HG02973 (cell line): Measurements from ENCODE around the gene SMYD3.
A peak's percentile ranks its signal among the peaks of the same experiment; 100 is the strongest.
"Not testable (repeated sequence)": the region's sequence is repeated elsewhere in the genome, so short reads cannot be mapped to it uniquely, and the experiment has no call there.

Experiments used
- ATAC-seq: cut with Tn5 transposase; IDR thresholded peaks from one replicate; pipeline ENCODE4 v1.9.1; 2021; ENCODE audit warnings: moderate library complexity; ENCODE audit not compliant: unreplicated experiment

The SMYD3 gene

DNA sequence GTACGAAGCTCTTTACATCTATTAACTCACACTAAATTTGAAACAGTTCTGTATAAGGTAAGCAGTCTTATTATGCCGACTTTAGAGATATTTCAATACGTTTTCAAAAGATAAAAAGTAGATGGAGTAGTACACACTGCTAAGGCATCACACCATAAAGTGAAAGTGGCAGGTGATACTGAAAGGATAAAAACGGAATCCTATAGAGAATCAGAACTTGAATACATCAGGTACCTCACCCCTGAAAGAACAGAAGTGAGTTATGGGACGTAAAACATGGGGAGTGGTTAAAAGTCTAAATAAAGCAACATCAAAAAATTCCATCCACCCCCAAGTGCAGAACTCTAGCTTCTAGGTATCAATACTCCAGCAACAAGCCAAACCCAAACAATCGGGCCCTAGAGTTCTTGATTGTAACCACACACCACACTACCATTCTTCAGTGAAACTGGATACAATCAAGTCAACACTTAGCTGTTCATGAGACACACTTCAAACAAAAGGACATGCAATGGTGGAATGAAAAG is 142.6 kb downstream of the SMYD3 start:
- ATAC-seq, result peak; percentile 95

DNA sequence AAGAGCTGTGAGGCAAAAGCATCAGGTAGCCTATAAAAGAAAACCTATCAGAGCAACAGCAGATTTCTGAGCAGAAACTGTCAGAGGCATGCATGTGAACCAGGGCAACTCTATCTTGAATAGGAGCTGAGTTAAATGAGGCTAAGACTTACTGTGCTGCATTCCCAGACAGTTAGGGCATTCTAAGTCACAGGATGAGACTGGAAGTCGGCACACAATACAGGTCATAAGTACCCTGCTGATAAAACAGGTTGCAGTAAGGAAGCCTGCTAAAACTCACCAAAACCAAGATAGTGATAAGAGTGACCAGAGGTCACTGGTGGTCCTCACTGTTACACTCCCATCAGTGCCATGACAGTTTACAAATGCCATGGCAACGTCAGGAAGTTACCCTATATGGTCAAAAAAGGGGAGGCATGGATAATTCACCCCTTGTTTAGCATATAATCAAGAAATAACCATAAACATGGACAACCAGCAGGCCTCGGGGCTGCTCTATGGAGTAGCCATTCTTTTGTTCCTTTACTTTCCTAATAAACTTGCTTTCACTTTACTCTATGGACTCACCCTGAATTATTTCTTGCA is 150.0 kb downstream of the SMYD3 start:
- not testable (repeated sequence) for ATAC-seq

DNA sequence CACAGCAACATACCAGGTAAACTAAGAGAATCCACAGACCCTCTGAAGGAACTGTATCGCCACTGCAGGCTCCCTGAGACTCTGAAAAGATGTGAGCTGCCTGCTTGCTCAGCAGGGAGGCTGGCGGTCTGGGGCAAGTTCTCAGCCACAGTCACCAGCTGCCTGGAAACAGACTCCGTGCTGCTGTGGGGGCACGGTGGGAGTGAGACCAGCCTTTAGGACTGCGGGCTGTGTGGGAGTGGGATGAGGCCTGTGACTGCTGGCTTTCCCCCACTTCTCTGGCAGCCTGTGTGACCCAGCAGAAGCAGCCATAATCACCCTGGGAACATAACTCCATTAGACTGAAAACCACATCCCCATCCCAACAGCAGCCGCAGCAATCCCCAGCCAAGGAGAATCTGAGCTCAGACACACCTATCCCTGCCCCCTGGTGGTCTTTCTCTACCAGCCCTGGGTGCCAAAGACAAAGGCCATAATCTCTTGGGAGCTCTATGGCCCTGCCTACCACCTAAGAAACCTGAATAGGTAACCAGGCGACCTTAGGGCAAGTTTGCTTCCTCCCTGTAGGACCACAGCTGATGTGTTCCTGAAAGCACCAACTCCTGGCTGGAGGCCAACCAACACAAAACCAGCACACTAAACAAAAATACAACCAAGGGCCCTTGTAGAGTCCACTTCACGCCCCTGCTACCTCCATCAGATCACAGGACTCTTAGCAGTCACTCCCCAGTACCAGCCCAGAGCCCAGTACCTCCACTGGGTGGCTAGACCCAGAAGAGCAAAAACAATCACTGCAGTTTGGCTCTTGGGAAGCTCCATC is 151.5 kb downstream of the SMYD3 start:
- ATAC-seq, result no peak

DNA sequence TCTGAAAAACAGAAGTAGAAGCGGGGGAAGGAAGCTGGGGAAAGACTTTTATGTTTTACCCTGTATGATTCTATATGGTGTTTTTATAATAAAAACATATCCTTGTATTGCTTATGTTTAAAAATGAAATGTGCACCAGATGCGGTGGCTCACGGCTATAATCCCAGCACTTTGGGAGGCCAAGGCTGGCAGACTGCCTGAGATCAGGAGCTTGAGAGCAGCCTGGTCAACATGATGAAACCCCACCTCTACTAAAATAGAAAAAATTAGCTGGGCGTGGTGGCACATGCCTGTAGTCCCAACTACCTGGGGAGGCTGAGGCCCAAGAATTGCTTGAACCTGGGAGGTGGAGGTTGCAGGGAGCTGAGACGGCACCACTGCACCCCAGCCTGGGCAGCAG is 155.4 kb downstream of the SMYD3 start:
- no peak for ATAC-seq

DNA sequence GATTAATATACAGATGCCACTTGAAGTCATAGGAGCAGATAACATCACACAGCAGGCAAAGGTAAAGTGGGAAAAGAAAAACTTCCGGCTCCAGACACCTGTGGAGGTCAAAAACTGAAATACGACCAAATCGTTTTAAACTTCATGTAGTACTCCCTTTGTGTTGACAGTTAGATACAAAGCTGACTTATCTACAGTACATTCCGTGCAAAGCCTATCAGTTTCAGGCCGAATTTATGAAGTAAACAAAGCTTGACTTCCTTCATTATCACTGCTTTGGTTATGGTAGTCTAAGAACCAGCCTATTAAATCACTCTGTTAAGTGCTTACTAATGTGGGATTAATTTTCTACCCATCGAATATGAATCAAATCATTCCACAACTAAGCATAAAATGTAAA is 156.3 kb downstream of the SMYD3 start:
- no peak for ATAC-seq

DNA sequence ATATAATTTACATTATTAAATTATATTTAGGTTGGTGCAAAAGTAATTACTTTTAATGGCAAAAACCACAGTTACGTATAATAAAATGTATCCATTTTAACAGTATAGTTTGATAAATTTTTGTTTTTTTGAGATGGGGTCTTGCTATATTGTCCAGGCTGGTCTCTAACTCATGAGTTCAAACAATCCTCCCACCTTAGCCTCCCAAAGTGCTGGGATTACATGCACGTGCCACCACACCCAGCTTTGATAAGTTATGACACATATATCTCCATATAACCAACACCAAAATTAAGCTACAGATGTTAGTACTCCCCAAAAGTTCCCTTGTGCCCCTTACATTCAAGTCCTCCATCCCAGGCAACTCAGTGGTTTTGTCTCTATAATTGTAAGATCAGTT is 163.1 kb downstream of the SMYD3 start:
- no peak for ATAC-seq

DNA sequence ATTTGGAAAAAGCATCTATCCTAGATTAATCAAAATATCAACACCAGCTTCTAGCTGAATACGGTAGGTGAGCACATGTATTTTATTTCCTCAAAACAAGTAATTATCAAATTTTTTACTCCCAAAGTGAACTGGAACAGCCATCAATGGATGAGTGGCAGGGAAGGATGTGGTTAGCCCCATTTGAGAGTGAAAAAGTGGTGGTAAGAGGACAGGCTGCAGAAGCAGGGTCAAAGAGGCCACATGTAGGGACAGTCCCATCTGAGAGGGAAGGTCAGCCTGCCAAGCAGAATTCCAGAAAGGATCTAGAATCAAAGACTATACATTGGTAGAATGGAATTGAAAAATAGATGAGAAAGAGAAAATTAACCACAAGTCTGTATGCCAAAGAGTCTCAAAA is 163.8 kb downstream of the SMYD3 start:
- ATAC-seq, result no peak

DNA sequence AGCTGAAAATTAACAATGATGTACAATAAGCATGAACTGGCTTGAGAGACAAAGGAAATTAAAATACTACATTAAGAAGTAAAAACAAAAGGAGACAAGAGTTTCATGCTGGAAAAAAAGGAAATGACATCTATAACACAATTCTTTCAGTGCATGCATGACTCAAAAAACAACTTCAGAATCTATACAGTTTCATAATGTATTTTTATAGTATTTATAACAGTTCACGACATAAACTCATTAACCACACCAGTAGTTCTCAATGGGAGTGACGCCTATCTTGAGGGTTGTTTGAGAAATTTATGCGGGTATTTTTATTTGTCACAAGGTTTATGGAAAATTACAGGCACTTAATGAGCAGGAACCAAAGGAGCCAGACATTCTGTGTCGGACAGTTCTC is 168.5 kb downstream of the SMYD3 start:
- ATAC-seq, result peak; percentile 46

DNA sequence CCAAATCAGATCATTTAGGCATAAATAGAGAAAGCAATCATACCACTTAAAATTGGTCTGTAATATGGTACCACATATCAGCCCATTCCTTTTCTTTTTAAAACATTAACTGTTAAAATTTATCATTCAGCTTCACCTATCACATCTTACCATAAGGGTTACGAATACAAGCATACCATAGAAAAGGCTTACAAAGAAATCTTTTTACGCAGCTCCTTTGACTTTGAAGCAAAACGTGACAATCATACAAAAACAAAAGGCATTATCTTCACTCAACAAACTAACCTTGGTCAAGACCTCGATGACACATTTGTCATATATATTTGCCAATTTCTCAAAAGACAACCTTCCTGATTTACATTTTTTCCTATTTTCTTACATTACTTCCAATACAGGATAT is 169.0 kb downstream of the SMYD3 start:
- ATAC-seq, result no peak

DNA sequence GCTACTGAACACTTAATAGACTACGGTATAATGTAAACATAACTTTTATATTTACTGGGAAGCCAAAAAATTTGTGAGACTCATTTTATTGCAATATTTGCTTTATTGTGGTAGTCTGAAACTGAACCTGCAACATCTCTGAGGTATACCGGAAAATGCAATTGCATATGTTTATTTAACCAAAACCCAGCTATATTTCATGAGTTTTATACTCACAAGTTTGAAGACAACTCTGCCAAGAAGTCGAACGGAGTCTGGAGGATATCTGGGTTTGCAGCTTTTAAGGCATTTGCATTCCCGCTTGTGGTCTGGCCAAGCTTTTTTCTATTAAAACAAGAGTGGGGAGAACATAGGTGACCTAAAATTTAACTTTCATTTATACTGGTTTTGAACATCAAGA is 171.9 kb downstream of the SMYD3 start:
- ATAC-seq, result no peak

DNA sequence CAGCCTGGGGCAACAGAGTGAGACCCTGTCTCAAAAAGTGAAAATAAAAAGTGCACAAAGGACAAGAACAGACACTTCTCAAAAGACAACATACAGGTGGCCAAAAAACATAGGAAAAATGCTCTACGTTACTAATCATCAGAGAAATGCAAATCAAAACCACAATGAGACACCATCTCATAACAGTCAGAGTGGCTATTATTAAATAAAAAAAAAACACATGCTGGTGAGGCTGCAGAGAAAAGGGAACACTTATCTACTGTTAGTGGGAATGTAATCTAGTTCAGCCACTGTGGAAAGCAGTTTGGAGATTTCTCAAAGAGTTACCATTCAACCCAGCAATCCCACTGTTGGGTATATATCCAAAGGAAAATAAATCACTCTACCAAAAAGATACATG is 173.2 kb downstream of the SMYD3 start:
- ATAC-seq, result peak; percentile 35

DNA sequence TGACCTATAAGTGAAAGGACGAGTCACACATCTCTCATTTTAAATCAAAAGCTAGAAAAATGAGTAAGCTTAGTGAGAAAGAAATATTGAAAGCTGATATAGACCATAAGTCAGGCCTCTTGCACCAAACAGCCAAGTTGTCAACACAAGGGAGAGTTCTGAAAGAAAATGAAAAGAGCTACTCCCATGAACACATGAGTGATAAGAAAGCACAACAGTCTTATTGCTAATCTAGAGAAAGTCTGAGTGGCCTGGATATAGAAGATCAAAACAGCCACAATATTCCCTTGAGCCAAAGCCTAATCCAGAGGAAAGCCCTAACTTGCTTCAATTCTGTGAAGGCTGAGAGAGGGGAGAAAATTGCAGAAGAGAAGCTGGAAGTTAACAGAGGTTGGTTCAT is 175.0 kb downstream of the SMYD3 start:
- ATAC-seq, result no peak

DNA sequence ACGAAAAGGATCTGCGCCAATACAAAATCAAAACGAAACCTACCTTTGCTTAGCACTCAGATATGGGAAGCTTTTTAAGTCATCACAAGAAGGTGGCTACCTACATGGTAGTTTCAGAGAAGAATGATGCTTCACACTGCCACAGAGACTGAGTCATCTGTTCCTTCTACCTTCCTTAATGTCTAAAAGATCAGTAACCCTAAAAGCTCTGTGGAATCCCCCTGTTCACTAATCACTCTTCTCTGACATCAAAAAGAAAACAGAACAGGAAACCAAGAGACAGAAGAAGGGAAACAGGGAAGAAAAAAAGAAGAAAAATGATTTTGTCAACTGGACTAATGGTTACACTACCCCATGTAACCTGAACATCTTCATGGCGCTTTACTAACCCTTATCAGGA is 177.2 kb downstream of the SMYD3 start:
- peak; percentile 98 for ATAC-seq

DNA sequence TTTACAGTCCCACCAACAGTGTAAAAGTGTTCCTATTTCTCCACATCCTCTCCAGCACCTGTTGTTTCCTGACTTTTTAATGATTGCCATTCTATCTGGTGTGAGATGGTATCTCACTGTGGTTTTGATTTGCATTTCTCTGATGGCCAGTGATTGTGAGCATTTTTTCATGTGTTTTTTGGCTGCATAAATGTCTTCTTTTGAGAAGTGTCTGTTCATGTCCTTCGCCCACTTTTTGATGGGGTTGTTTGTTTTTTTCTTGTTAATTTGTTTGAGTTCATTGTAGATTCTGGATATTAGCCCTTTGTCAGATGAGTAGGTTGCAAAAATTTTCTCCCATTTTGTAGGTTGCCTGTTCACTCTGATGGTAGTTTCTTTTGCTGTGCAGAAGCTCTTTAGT is 177.8 kb downstream of the SMYD3 start:
- not testable (repeated sequence) for ATAC-seq

DNA sequence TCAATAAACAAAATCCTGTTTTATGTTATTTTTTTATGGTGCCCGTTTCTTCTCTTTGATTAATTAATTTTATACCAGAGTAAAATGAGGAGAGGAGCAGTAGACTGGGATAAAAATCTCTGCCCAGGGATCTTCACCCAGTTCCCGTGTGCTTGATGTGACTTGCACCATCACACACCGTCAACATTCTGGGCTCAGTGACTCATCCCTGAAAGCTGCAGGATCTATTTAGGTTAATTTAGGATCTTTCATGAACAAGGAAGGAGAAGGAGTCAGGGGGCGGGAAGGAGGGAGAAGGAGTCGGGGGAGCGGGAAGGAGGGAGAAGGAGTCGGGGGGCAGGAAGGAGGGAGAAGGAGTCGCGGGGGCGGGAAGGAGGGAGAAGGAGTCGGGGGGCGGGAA is 182.4 kb downstream of the SMYD3 start:
- no peak for ATAC-seq

DNA sequence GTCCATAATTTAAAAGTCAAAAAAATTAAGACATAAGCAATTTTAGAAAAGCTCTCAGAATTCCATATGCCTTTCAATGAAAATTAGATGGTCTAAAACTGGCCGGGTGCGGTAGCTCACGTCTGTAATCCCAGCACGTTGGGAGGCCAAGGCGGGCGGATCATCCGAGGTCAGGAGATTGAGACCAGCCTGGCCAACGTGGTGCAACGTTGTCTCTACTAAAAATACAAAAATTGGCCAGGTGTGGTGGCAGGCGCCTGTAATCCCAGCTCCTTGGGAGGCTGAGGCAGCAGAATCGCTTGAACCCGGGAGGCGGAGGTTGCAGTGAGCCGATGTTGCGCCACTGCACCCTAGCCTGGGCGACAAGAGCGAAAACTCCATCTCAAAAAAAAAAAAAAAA is 183.0 kb downstream of the SMYD3 start:
- ATAC-seq, result not testable (repeated sequence)

DNA sequence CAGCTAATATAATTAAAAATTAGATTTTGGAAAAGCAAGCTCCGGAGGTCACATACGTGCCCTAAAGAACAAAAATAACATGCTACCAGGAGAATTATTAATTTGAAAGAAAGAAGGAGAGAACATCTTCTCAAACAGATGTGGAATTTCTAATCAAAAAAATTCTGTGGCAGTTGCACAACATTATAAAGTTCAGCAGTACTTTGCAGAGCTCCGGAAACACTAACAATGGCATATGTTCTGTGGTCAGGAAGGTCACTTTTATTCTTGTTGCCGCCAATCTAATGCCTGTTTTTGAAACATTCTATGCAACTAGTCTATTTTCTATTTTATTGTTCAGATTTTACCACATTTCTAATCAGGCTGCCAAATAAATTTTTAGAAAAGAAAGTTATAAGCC is 186.8 kb downstream of the SMYD3 start:
- ATAC-seq, result no peak

DNA sequence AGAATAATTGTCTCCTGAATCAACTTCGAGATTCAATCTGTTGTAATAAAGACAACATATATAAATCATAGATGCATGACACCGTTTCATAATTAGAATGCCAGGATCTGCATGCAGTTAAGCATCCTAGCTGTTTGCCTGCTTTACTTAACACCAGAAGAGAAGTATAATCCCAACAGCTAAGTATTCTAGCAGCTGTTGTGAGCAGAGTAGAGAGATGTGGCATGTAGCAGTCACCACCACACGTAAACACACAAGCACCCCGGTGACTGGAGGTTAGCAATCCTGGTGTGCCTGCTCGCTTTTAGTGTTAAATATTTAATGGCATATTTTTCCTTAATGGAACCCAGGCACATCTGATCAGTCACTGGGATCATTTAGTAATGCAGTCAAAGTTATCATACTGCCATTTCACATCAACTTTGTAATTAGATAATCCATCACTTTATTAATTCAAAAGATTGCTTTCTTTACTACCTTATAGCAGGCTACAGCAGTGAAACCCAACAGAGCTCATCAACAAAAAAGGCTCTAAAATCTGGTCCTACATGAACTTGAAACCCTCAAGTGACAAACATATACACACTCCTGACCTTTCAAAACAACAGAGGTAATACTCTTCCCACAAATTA is 187.9 kb downstream of the SMYD3 start:
- no peak for ATAC-seq

DNA sequence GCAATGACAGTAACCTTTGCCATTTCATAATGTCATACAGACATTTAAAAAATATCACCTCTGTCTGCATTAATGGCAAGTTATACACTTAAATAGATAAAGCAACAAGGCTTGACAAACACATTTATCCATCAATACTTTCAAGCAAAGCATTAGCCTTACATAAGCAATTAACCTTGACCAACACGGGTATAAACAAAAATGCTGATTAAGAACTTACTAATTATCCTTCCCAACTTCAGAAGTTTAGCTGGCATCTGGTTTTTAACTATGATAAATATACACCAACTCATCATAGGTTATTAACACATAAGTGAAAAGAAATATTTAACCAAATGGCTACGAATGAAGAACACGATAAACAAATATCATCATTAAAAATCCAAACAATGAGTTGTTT is 188.5 kb downstream of the SMYD3 start:
- ATAC-seq, result no peak

DNA sequence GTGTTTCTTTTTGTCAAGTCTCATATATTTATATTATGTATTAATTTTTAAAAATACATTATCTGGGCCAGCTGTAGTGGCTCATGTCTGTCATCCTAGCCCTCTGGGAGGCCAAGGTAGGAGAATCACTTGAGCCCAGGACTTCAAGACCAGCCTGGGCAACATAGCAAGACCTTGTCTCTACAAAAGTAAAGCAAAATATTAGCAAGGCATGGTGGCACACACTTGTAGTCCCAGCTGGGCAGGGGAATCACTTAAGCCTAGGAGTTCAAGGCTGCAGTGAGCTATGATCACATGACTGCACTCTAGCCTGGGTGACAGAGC is 189.1 kb downstream of the SMYD3 start:
- ATAC-seq, result no peak

DNA sequence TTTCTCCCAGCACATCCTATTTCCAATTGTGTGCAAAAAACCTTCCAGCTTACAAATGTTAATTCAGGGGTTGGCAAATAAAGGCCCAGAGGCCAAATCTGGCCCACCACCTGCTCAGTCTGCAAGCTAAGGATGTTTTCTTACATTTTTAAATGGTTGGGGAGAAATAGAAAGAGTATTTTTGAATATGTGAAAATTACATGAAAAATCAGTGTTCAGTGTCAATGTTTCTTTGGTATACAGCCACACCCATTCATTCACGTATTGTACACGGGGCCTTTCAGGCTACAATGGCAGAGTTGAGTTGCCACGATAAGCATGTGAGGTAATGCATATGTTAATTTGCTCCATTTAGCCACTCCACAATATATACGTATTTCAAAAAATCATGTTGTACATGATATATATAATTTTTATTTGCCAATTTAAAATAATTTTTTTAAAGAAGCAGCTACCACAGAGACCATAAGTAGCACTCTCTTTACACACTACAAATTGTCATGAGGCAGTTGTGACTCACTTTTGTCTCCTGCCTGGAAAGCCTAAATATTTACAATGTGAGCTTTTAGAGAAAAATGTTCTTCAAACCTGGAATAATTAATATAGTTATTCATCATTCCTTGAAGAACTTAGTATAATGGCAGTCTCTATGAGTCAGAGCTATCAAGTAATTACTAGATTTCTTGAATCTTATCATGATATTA is 189.6 kb downstream of the SMYD3 start:
- no peak for ATAC-seq

DNA sequence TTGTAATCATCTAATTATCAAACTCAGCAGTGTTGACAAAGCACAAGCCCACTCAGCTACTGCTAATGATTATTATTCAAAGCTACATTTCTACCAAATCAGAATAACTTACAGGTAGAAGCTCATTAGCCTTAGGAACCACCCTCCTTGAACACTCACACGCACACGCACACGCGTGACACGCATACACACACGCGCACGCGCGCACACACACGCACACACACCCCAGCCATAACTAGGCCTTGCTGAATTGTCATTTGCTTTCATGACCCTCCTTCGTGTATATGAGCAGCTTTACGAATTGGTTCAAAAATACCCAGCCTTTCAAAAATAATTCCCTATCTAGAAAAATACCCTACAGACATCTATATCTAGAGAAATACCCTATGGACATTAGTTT is 195.6 kb downstream of the SMYD3 start:
- ATAC-seq, result no peak
